Activated CD4-positive, alpha-beta T cell treated with anti-CD3 and anti-CD28 coated beads, Interleukin-2, amount 50 U/mL, for 24 hours (primary cell): ENCODE results near the gene FAM193A.
"Not testable (repeated sequence)": the region's sequence is repeated elsewhere in the genome, so short reads cannot be mapped to it uniquely, and the experiment has no call there.

Source experiments
- DNase-seq, 2 donors: peaks; one replicate each; pipeline ENCODE4 v3.0.0-alpha.2; 2020; ENCODE audit warnings: low read depth in 1 of 2, low spot score in 1 of 2

FAM193A gene

GRCh38 chr4:2608291-2608690 is 71.8 kb downstream of the FAM193A start:
- no peak for DNase-seq

DNA sequence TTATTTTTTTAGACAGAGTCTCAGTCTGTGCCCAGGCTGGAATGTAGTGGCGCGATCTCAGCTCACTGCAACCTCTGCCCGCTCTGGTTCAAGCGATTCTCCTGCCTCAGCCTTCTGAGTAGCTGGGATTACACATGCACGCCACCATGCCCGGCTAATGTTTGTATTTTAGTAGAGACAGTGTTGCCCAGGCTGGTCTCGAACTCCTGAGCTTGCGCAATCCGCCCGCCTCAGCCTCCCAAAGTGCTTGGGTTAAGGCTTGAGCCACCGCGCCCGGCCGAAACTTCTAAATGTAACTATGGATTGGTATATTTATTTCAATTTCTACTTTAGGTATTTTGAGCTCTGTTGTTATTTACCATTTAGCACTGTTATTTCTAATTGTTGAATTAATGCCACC is 79.4 kb downstream of the FAM193A start:
- no peak for DNase-seq

GRCh38 chr4:2617955-2618354 is 81.5 kb downstream of the FAM193A start:
- DNase-seq, result no peak

DNA sequence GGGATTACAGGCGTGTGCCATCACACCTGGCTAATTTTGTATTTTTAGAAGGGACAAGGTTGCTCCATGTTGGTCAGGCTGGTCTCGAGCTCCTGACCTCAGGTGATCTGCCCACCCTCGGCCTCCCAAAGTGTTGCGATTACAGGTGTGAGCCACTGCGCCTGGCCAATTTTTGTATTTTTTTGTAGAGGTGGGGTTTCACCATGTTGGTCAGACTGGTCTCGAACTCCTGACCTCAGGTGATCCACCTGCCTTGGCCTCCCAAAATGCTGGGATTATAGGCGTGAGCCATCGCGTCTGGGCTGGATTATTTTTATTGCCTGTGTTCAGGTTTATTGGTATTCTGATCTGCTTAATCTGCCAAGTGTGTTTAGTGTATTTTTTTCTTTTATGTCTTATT is 82.3 kb downstream of the FAM193A start:
- DNase-seq, result not testable (repeated sequence)

DNA sequence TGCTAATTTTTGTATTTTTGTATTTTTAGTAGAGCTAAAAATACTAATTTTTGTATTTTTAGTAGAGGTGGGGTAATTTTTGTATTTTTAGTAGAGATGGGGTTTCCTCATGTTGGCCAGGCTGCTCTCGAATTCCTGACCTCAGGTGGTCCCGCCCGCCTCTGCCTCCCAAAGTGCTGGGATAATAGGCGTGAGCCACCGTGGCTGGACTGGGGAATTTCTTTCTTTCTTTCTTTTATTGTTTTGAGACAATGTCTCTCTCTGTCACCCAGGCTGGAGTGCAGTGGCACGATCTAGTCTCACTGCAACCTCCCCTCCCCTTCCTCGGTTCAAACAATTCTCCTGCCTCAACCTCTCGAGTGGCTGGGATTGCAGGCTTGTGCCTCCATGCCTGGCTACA is 83.0 kb downstream of the FAM193A start:
- DNase-seq, result no peak

- no peak for DNase-seq
Measured at GRCh38 chr4:2621419-2621818, 85.0 kb downstream of the FAM193A start.

GRCh38 chr4:2623442-2623841 is 87.0 kb downstream of the FAM193A start:
- DNase-seq, result no peak

- no peak for DNase-seq
Measured at GRCh38 chr4:2624782-2625530, 88.5 kb downstream of the FAM193A start.

- no peak for DNase-seq
Measured at GRCh38 chr4:2626231-2626630, 89.8 kb downstream of the FAM193A start.

DNA sequence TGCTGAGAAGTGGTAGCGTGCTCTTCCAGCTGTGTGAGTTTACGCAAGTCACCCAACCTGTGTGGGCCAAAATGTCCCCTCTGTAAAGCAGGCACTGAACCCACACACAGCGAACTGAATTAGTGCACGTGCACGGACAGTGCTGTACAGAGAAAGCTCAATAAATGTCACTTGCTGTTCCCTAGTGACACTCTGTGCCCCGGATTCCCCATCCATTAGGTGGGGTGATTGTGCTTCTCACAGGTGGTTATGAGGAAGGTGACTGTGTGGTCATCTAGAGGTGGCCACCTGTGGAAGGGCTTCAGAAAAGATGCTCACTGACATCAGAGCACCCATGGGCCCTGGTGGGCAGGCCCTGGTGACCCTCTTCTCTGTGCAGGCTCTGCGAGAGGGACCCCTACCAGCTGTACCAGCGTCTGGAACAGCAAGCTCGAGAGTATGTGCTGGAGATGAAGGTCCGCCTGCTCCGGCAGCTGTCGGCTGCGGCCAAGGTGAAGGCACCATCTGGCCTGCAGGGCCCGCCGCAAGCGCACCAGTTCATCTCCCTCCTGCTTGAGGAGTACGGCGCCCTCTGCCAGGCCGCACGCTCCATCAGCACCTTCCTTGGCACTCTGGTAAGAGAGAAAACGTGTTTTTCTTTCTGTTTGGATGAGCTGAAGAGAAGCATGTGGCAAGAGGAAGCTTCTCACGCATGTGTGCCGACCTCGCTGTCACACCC is 94.3 kb downstream of the FAM193A start:
- no peak for DNase-seq

GRCh38 chr4:2634014-2634413 is 97.6 kb downstream of the FAM193A start:
- DNase-seq, result no peak

DNA sequence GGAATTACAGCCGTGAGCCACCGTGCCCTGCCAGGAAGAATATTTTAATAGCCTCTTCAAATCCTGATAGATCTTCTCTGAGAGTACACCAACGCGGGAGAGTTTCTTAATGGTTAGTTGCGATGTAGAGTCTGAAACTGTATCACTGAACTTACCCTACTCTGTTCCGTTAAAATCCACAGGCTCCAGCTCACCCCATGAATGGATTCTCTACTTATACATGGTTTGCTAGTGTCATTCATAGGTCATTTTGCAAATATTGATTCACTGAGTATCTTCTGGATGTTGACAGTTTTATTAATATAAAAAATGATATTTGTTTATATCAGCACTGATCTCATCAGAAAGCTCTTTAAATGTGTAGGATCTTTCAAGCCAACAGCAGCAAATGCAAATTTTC is 99.9 kb downstream of the FAM193A start:
- no peak for DNase-seq

- DNase-seq, result not testable (repeated sequence)
Measured at GRCh38 chr4:2636994-2637393, 100.5 kb downstream of the FAM193A start.

- no peak for DNase-seq
Measured at GRCh38 chr4:2637956-2638552, 101.6 kb downstream of the FAM193A start.

- no peak for DNase-seq
Measured at GRCh38 chr4:2638730-2639129, 102.3 kb downstream of the FAM193A start.

DNA sequence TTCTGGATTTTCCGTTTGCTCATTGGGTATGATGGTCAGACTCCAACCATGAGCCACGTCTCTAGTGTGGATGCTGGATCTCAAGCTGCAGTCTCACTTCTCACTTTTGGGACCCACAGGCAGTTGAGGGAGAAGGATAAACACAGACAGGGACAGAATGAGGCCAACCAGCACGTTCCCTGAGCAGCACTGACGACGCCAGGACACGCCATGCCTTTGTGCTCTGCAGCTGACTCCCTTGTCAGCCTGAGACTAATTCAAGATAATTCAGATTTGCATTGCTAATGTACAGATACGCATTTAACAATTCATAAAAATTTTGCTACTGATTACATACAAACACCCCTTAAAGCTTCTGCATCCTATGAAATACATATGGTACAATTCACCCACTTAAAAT is 106.5 kb downstream of the FAM193A start:
- DNase-seq, result no peak

DNA sequence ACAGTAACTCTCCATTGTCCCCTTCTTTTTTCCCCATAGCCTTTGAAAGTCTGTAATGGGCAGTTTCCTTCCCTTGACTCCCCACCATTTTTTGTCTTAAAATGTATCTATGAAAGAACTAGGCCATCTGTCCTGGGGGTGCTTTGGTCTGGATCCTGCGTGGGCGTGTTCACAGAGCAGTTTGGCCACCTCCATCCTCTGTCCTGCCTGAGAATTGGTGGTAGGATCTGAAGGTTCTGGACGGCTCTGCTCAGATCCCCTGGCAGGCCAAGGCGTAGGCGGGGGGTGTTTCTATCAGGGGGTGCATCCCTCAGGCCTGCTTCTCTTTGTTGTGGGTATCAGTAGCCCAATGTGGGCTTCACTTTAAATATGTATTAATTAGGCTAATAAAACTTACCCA is 107.1 kb downstream of the FAM193A start:
- DNase-seq, result no peak

DNA sequence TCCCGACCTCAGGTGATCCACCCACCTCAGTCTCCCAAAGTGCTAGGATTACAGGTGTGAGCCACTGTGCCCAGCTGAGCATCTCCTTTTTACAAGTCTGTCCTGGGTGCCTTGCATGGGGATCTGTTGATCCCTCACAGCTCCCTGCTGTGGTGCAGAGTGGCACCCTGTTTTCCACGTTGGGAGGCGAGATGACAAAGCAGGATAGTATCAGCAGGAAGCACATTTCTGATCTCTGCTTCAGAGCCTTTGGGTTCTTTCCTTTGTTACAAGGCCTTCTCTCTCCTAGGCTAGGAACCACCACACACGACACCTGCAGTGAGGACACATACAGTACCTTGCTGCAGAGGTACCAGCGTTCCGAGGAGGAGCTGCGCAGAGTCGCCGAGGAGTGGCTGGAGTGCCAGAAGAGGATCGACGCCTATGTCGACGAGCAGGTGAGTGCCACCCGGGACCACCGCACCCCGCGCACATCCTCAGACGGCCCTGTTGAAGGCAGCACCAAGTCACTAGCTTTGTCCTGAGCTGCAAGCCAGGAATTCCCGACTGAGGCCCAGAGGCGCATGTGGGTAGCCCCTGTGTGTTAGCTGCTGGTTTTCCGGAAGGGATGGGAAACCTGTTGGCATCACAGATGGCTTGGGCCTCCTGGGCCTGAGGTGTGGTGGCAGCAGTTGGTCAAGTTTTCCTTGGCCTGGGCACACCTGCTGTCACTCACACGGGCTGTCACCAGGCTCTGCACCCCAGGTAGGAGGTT is 110.1 kb downstream of the FAM193A start:
- DNase-seq, result no peak

- DNase-seq, result no peak
Measured at GRCh38 chr4:2647403-2648158, 111.1 kb downstream of the FAM193A start.

GRCh38 chr4:2648159-2648814 is 111.8 kb downstream of the FAM193A start:
- no peak for DNase-seq
